Fibroblast of skin of scalp (primary cell): ENCODE data around the gene NKD2.

Source experiments
- DNase-seq: peaks from one replicate; pipeline ENCODE4 v3.0.0-alpha.2; 2013

NKD2 gene

DNA sequence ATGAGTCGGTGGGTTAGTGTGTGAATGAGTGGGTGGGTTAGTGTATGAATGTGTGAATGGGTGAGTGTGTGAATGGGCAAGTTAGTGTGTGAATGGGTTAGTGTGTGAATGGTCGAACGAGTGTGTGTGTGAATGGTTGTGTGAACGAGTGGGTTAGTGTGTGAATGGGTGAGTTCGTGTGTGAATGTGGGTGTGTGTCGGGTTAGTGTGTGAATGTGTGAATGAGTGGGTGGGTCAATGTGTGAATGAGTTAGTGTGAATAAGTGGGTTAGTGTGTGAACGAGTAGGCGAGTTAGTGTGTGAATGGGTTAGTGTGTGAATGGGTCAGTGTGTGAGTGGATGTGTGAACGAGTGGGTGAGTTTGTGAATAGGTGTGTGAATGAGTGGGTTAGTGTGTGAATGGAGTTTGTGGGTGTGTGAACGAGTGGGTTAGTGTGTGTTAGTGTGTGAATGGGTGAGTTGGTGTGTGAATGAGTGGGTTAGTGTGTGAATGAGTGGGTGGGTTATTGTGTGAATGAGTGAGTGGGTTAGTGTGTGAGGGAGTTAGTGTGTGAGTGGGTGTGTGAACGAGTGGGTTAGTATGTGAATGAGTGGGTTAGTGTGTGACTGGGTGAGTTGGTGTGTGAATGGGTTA, 38.8 kb downstream of the NKD2 start:
- DNase-seq, result no peak

DNA sequence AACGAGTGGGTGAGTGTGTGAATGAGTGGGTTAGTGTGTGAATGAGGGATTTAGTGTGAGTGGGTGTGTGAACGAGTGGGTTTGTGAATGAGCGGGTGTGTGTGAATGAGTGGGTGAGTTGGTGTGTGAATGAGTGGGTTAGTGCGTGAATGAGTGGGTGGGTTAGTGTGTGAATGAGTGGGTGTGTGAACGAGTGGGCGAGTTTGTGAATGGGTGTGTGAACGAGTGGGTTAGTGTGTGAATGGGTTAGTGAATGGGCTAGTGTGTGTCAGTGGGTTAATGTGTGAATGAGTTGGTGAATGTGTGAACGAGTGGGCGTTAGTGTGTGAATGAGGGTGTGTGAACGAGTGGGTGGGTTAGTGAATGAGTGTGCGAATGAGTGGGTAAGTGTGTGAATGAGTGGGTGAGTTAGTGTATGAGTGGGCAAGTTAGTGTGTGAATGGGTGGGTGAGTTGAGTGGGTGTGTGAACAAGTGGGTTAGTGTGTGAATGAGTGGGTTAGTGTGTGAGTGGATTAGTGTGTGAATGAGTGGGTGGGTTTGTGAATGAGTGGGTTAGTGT, 39.6 kb downstream of the NKD2 start:
- DNase-seq, result no peak

DNA sequence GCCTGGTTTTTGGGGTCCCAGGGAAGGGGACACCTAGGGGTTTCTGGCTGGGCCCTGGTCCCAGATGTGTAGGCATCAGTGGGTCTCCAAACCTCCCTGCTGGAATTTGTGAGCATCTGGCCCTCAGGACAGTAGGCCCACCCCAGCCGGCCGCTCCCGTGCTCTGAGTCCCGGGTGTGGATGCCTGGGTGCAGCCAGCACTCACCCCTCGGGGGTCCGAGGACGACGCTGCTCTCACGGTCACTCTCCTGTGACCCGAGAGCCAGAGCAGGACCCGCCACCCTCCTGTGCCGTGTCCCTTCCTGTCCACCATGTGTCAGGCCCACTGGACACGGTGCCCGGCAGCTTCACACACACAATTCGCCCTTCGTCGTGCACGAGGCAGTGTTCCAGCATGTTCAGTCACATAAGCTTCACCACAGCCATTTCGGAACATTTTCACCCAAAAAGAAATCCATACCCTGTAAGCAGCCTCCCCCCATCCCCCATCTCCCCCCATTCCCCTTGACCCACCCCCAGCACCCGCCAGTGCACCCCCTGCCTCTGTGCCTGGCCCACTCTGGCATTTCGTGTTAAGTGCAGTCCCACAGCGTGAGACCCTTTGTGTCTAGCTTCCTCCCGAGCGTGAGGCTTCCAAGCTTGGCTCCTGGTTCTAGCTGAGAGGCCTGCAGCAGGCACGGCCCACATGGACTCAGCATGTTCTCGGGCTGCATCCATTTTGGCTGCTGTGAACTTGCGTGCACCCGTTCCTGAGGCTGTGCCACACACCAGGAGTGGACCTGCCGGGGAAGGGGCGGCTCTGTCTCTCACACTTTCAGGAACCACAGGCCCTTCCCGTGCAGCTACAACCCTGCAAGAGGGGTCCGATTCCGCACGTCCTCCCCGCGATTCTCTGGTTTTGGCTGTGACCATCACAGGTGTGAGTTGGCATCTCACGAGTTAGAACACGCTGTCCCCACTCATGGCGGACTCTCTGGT, 40.5 kb downstream of the NKD2 start:
- no peak for DNase-seq

DNA sequence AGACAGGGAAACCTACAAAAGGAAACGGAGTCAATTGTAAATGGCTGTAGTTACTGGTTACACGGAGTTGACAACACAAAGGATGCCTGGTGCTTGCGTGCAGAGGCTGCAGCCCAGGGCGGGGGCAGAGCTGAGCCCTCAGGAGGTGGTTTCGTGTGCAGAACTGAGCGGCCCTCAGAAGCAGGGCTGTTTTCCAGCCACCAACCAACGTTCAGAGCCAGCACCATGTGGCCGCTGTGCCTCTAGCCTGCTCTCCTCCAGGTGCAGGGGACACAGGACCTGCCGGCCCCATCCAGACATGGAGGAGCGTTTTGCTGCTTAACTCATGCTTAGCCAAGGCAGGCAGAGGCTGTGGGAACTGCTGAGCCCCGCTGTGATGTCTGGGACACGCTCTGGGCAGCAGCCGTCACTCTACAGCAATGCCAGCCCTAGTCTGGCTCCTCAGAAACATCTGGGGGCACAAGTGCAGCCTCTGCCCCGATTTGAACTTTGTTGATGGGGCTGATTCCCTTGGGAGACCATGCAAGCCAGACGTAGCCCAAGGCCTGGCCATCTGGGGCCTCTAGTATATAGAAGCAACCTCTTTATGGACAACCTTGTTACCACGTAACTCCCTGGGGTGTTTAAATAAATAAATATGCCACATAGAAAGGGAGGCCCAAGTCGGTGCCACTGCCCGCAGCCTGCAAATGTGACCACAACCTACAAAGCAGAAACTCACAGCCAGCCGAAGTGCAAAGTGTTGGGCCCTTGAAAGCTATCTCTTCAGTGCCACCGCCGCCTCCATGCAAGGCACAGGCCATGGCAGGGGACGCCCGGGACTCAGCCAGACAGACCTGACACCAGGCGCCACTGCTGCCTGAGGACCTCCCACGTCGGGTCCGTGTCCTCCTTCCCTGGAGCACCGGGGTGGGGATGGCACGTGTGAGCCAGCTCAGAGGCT, 42.1 kb downstream of the NKD2 start:
- DNase-seq, result no peak

DNA sequence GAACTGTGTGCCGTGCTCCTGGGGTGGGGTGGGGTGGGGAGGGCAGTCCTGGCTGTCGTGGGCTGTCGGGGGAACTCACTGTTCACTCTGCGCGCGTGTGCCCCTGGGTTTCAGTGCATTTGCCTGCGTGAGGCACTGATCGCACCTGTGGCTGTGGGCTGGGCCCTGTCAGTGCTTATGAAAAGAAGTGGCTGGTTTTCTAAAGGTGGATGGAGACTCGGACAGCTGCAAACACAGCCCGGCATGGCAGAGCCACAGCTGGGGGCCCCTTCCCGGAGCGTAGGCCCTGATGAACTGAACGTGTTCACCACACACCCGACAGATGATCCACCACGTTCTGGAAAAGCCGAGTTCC, 42.7 kb downstream of the NKD2 start:
- DNase-seq, result no peak

DNA sequence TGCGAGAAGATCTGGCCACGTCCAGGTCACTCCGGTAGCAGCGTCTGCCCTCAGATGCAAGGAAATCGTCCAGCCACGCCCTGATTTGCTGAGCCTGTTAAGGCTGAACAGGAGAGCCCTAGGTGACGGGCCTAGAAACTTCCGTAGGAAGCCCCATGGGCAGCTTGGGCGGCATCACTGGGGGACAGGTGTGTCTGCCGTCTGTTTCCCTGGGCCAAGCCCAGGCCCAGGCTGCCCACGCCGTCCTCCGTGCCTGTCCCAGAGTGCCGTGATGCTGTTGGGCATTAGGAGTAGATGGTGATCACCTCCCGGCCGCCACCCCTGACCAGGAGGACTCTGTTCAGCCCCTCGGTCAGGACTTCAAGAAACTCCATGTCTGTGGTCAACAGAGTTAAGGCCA, 43.5 kb downstream of the NKD2 start:
- no peak for DNase-seq

DNA sequence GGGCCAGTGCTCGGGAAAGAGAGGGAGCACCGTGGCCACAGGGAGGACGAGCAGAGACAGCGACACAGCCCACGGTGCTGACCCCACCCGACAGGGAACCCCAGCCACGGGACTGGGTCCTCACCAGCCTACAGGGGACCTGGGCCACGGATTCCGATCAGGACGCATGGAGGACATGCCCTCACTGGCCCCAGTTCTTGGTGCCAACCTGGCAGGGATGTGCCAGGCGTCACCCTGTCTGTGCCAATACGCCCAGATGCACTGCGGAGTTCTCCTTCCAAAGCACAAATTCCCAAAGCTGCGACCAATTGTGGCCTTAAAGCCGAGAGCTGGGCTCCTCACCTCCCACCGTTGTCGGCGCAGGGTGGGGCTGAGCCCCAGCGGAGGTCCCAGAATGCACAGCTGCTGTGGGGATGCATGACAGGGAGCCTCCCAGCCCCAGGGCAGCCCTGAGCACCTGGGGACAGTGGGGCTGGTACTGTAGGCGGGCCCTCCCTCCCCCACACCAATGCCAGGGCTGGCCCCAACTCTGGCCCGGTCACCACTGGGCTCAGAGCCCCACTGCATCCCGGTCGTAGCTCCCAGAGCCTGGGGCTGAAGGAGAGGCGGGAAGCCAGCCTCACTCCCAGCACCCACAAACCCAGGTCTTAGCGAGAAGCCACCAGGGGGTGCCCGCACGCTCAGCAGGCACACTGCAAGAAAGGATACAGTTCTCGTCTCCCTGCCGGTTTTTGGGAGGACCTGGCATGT, 44.2 kb downstream of the NKD2 start:
- DNase-seq, result peak; percentile 4

DNA sequence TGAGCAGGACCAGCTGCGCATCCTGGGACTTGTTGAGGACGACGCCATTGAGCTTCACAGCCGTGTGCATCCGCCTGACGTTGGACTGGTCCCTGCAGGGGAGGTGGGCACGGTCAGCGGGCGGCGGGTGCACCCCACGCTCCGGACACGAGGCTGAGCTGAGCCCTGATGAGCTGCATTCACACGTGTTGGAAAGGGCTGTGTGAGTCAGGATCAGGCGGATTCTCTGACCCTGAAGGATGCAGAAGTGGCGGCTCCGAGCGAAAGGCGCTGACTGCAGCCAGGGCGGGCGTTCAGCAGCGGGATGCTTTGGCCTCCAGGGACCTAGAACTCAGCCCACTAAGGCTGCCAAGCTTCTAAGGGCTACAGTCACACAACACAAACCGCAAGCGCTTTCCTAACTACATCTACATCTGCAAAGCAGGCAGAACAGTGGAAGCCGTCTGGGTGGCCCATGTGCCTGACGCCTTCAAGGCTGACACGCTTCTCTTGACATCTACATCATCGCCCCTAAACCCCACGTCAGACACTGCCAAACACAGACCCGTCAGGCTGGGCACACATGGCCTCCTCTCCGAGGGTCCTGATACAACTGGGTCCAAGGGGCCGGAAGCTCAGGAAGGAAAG, 44.9 kb downstream of the NKD2 start:
- DNase-seq, result peak; percentile 73

DNA sequence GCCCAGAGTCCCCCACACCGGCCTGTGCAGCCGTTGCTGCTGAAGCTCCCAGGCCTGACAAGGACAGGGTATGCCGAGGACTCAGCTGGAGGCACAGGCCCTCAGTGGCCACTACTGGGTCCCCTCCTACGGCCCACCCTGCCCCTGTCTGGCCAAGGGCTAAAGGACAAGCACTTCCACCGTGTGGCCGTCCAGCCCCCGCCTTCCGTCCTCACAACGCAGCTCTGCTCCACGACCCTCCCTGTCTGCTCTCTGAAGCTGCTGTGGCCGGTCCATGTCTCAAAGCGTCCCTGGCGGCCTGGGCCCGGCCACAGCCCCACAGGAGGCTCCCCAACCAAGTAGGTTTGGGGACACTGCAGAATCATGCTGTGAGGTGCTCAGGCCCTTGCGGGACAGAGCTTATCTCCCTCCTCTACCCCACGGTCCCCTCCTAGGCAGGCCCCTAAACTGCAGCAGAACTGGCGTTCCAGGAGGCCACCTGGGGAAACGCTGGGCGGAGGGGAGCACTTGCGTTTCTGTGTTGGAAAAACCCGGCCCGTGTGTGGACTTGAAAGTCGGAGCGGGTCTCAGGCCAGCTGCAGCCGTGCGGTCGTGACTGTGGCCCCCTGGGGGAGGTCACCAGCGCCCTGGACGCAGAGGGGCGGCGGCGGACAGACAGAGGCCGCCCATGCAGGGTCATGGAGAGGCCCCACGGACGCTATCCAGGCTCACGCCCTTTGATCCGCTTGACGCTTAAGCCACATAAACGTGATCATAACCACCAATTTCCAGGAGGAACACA, 45.6 kb downstream of the NKD2 start:
- DNase-seq, result no peak

DNA sequence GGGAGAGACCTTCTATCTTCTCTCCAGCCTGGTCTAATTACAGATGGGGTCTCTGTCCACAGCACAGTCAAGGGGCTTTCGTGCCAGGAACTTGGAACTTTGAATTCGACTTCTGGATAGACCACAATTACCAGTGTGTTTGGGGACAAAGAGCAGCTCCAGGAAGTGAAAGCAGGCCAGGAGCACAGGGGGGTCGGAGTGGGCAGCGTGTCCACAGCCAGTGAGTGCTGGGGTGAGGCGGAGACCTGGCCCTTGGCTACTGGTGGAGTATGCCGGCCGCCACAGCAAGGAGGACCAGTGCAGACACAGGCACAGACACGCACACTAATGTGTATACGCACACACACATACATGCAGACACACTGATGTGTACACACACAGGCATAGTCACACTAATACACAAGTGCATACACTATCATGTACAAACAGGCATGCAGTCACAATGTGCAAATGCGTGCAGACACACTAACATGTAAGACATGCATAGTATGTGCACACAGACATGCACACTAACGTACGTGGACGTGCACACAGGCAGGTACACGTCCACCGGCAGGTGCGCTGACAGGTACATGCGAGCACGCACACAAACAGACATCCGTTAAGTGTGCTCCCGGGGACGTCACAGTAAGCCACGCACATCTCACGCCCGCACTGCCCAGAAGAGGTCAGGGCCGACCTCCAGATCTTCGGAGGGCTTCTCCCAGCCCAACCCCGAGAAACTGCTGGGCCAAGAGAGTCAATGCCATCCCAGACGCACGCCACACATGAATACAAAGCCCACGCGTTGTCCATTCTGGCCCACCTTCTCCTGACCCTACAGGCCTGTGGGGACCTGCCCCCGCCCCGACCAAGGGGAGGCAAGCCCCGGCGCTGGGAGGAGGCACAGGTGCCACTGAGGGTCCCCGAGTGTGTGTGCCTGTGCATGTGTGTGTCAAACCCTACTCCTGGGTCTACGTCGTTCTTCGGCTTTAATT, 46.5 kb downstream of the NKD2 start:
- no peak for DNase-seq

DNA sequence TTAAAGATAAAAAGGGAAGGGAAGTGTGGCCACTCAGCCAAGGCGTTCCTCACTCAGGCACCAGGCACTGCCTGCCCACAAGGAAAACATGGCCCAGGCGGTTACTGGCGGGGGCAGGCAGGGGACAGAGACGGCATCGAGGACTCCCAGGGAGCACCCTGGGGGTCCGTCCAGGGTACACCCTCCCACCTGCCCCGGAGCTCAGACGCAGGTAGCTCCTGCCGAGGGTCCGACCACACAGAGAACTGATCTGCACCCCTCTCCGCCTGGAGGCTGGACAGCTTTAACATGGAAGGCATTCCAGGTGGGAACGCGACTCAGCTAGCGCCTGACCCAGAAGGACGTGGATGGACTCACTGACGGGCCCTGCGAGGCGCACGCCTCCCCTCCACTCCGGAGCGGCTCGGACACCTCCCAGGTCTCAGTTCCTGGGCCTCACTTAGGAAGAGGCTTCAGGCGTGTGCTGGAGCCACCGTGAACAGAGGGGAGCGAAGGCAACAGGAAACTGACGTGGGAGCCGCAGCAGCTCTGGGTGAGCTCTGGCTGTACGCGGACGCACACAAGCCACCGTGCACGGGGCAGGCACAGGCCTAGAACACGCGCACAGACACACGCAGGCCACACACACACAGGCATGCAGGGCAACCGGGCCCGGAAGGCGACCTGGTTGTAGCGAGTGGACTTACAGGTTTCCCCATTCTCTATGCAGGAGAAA, 47.5 kb downstream of the NKD2 start:
- DNase-seq, result no peak

DNA sequence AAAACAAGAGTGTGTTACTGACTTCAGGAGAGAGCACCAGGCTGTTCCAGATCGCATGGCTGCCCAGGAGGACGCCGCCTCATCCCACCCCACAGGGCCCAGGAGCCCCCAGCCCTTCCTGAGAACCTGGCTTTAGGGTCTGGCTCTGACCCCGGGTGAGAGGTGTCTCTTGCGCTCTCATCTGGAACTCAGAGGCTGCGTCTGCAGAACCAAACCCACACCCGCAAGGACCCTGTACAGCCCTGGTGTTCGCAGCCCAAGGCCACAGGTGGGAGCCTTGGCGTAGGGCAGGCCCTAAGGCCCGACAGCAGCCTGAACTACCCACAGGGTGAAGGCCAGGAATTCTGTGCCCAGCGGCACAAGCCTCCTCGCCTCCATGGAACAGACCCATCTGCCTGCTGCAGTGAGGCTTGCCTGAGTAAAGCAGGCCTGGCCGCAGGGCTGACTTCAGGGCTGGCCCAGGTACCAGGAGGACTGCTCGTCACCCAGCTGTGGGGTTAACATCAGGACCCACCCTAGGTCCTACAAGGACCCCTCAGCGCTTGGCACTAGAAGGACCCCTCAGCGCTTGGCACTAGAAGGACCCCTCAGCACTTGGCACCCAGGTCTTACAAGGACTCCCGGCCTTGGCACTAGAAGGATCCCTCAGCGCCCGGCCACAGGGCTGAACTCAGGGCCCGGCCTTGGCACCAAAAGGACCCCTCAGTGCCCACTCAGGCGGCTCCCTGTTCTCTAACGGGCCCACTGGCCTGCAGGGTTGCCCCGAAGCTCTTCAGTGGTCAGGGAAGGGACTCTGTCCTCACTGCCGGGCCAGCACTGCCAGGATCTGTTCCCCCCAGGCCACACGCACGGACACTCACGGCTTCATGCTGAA, 48.2 kb downstream of the NKD2 start:
- DNase-seq, result no peak

DNA sequence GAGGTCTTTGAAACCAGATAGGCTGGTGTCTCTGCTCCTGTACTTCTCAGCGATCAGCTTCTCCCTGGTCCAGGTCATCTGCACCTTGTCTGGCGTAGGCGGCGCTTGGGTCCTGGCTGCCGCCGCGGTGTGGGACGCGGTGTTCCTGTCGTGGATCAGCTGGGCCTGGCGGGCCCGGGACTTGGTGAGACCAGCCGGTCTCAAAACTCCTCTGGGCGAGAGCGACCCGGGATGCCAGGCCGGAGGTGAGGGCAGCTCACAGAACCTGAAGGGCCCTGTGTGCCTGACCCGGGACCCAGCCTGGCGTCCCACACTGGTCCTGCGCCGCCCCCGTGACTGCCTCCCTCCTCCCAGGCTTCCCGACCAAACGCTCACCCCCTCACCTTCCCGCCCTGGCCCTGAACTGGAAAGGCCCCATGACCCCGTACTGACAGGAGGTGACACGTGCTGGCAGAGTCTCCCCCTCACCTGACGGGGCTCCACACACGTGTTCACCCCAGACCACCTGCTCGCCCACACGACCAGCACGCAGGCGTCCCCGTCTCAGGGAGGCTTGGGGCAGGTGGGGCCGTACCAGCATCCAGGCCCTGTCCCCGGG, 49.0 kb downstream of the NKD2 start:
- DNase-seq, result no peak

DNA sequence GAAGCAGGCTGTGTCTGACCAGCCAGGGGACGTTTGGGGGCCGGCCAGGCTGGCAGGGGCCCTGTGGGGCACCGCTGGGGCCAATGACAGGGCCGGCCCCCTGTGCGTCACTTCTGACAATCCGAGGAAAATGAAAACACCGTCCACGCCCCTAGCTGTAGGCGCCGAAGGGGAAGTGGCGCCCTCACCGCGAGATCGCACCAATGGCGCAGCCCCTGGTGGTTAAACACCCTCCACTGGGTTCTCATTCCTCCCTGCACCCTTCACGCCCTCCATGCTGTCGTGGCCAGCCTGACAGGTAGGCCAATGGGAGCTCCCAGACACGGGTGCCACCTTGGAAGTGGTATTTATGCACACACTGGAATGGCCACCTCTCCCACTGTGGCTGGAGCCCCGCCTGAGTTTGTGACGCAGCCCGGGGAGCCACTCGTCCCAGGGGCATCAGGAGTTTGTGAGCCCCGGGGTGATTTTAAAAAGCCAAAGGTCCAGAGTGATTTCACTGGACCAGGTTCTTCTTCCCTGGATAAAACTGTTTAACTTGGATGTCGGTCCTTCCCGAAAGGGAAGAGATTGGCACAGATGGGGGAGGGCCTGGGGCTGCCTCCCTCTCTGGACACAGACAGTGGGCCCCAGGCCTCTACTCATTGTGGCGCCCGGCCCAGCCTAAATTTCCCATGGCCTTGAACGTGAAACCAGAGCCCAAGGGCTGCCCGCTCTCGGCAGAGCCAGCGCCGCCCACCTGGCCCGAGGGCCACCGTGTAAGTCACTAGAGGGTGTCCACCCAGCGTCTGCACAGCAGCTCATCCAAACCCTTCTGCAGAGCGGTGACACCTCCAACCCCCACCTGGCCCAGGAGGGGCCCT, 49.7 kb downstream of the NKD2 start:
- DNase-seq, result no peak

DNA sequence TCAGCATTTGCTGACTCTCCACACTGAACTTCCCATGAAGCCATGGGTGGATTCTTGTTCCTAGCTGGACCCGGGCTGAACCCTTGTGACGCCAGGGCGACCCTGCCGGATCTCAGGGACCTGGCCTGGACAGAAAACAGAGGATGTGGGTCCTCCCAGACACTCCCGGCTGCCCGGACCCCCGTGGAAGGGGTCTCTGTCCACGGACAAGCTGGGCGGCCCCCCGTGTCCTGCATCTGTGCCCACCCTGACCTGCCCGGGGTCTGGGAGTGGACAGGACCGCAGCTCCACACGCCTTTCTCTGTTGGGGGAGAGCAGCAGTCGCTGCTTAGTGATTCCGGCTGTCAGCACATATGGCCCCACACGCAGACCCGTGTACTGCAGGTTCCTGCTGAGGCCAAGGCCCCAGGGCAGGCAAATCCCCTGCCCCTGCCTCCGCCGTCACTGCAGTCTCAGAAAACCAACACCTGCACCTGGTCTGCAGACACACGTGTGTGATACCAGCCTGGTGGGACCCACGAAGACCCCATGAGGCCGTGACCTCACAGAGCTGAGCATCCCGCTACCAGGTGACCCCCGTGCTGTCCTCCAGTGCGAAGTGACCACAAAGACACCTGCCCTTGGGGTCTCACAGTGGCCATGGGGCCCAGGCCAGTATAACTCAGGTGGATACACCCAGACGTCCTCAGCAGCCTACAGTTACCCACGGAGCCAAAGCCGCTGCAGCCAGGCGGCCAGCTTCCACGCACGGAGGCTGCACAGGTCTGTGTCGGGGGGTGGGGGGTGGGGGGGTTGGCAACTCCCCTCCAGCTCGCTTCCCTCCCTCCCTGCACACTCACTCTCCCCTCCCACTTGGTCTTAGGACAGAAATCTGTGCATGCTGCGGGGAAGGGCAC, 50.6 kb downstream of the NKD2 start:
- DNase-seq, result no peak
